Measurements from ENCODE around the gene MRPS11.
"Not testable (repeated sequence)": the region's sequence is repeated elsewhere in the genome, so short reads cannot be mapped to it uniquely, and the experiment has no call there.

Gene MRPS11

GRCh38 chr15:88454867-88455810, 12.4 kb upstream of the MRPS11 start:
- no peak overlapping the region for H3K4me3 ChIP-seq (ENCODE audit: low read length)
- peak; percentile 78 for TF ChIP-seq CTCF (conservative IDR thresholded peaks at IDR 0.05; ENCODE audit: low read length)
- peak; percentile 78 for DNase-seq (ENCODE audit: low read depth)

GRCh38 chr15:88456733-88457132, 10.8 kb upstream of the MRPS11 start:
- no peak for TF ChIP-seq CTCF (conservative IDR thresholded peaks at IDR 0.05; ENCODE audit: low read length)
- H3K4me3 ChIP-seq (ENCODE audit: low read length) = no peak overlapping the region
- no peak for DNase-seq (ENCODE audit: low read depth)

GRCh38 chr15:88463870-88464532, 3.5 kb upstream of the MRPS11 start:
- no peak for DNase-seq (ENCODE audit: low read depth)
- TF ChIP-seq CTCF (conservative IDR thresholded peaks at IDR 0.05; ENCODE audit: low read length) = no peak

GRCh38 chr15:88465633-88466224, 1.8 kb upstream of the MRPS11 start:
- peak; percentile 43 for DNase-seq (ENCODE audit: low read depth)
- no peak for TF ChIP-seq CTCF (conservative IDR thresholded peaks at IDR 0.05; ENCODE audit: low read length)
- no peak overlapping the region; the same call in 1 of the 2 replicates for H3K4me3 ChIP-seq (ENCODE audit: low read length)

More at GRCh38 chr15:88463870-88464532, 3.5 kb upstream of the MRPS11 start:
- no peak overlapping the region for H3K4me3 ChIP-seq (ENCODE audit: low read length)

GRCh38 chr15:88467935-88468528, 524 bp downstream of the MRPS11 start:
- H3K4me3 ChIP-seq (ENCODE audit: low read length) = peak overlapping the region; percentile 96
- peak; percentile 9 for DNase-seq (ENCODE audit: low read depth)
- peak; percentile 47 for TF ChIP-seq CTCF (conservative IDR thresholded peaks at IDR 0.05; ENCODE audit: low read length)

- not testable (repeated sequence) for DNase-seq (ENCODE audit: low read depth)
- H3K4me3 ChIP-seq (ENCODE audit: low read length) = peak overlapping the region; percentile 96
Measured at GRCh38 chr15:88468721-88469120, 1.2 kb downstream of the MRPS11 start.

- no peak overlapping the region for H3K4me3 ChIP-seq (ENCODE audit: low read length)
- TF ChIP-seq CTCF (conservative IDR thresholded peaks at IDR 0.05; ENCODE audit: low read length) = no peak
- DNase-seq (ENCODE audit: low read depth) = no peak
Measured at GRCh38 chr15:88469321-88469720, 1.8 kb downstream of the MRPS11 start.

All from AG10803 (cell line).